Central memory CD8-positive, alpha-beta T cell (primary cell): ENCODE data around the gene DHRS3.

ENCODE experiments used
- ATAC-seq: fragments of 150-1000 bp; cut with Tn5 transposase; replicated peaks from 2 replicates; pipeline ENCODE4 v1.10.0; 2022; ENCODE audit warnings: mild to moderate bottlenecking, moderate FRiP score, moderate number of reproducible peaks; ENCODE audit not compliant: poor library complexity, severe bottlenecking; ENCODE audit errors: extremely low read depth
- DNase-seq, 2 donors: peaks; one replicate each; pipeline ENCODE4 v3.0.0; 2021; ENCODE audit warnings: low spot score in 2 of 2
- H3K27ac Mint-ChIP-seq: one replicate; pipeline ENCODE4 v1.8.0; 2022; ENCODE audit warnings: low read depth, mild to moderate bottlenecking, moderate library complexity, mixed read lengths
- H3K27me3 Mint-ChIP-seq: one replicate; pipeline ENCODE4 v1.8.0; 2022; ENCODE audit warnings: mixed read lengths
- H3K36me3 Mint-ChIP-seq: one replicate; pipeline ENCODE4 v1.8.0; 2022; ENCODE audit warnings: mild to moderate bottlenecking, moderate library complexity, mixed read lengths; ENCODE audit not compliant: insufficient read depth
- H3K4me1 Mint-ChIP-seq: one replicate; pipeline ENCODE4 v1.8.0; 2022; ENCODE audit warnings: mixed read lengths
- H3K4me3 Mint-ChIP-seq: one replicate; pipeline ENCODE4 v1.8.0; 2022; ENCODE audit warnings: mild to moderate bottlenecking, moderate library complexity, mixed read lengths
- H3K9me3 Mint-ChIP-seq: one replicate; pipeline ENCODE4 v1.8.0; 2022; ENCODE audit warnings: mixed read lengths

DHRS3 gene

GRCh38 chr1:12554521-12555305 is 63.3 kb downstream of the DHRS3 start:
- H3K27me3 Mint-ChIP-seq, result no peaks in the 10 kb centered on the region
- DNase-seq, result no peak
- no peak overlapping the region for H3K27ac Mint-ChIP-seq
- no peak overlapping the region for H3K4me3 Mint-ChIP-seq
- no peaks in the 10 kb centered on the region for H3K9me3 Mint-ChIP-seq
- no peak for ATAC-seq
- no peaks in the 10 kb centered on the region for H3K36me3 Mint-ChIP-seq
- H3K4me1 Mint-ChIP-seq, result peaks cover 5% of the 10 kb centered on the region

GRCh38 chr1:12553963-12554362 is 64.0 kb downstream of the DHRS3 start:
- H3K4me1 Mint-ChIP-seq, result peaks cover 5% of the 10 kb centered on the region
- H3K4me3 Mint-ChIP-seq, result no peak overlapping the region

GRCh38 chr1:12552951-12553921 is 64.8 kb downstream of the DHRS3 start:
- Mint-ChIP-seq H3K4me1 (peaks cover 5% of the 10 kb centered on the region), H3K9me3 (no peaks in the 10 kb centered on the region), H3K27me3 (no peaks in the 10 kb centered on the region), H3K4me3 (no peak overlapping the region), H3K36me3 (no peaks in the 10 kb centered on the region), H3K27ac (peak overlapping the region; percentile 41)
- ATAC-seq (no peak), DNase-seq (no peak)

More at GRCh38 chr1:12553963-12554362, 64.0 kb downstream of the DHRS3 start:
- ATAC-seq (no peak), DNase-seq (no peak)
- Mint-ChIP-seq H3K27ac (no peak overlapping the region), H3K9me3 (no peaks in the 10 kb centered on the region), H3K36me3 (no peaks in the 10 kb centered on the region), H3K27me3 (no peaks in the 10 kb centered on the region)

GRCh38 chr1:12552111-12552888 is 65.7 kb downstream of the DHRS3 start:
- ATAC-seq (no peak), DNase-seq (no peak)
- H3K4me3 Mint-ChIP-seq, result no peak overlapping the region
- no peaks in the 10 kb centered on the region for H3K36me3 Mint-ChIP-seq
- H3K27me3 Mint-ChIP-seq, result no peaks in the 10 kb centered on the region
- no peaks in the 10 kb centered on the region for H3K9me3 Mint-ChIP-seq
- H3K27ac Mint-ChIP-seq, result peak overlapping the region; percentile 41
- peaks cover 2% of the 10 kb centered on the region for H3K4me1 Mint-ChIP-seq

- DNase-seq (no peak), ATAC-seq (no peak)
- H3K4me3 Mint-ChIP-seq, result no peak overlapping the region
- no peaks in the 10 kb centered on the region for H3K9me3 Mint-ChIP-seq
- no peaks in the 10 kb centered on the region for H3K36me3 Mint-ChIP-seq
- no peaks in the 10 kb centered on the region for H3K4me1 Mint-ChIP-seq
- H3K27me3 Mint-ChIP-seq, result no peaks in the 10 kb centered on the region
- no peak overlapping the region for H3K27ac Mint-ChIP-seq
These were observed 66.4 kb downstream of the DHRS3 start for GRCh38 chr1:12551584-12551983.

- H3K4me1 Mint-ChIP-seq, result no peaks in the 10 kb centered on the region
- ATAC-seq (no peak), DNase-seq (no peak)
- no peaks in the 10 kb centered on the region for H3K9me3 Mint-ChIP-seq
- no peak overlapping the region for H3K27ac Mint-ChIP-seq
- no peak overlapping the region for H3K4me3 Mint-ChIP-seq
- H3K36me3 Mint-ChIP-seq, result no peaks in the 10 kb centered on the region
- no peaks in the 10 kb centered on the region for H3K27me3 Mint-ChIP-seq
These were observed 68.3 kb downstream of the DHRS3 start for GRCh38 chr1:12549460-12550349.

- no peak for DNase-seq
- no peaks in the 10 kb centered on the region for H3K9me3 Mint-ChIP-seq
- H3K36me3 Mint-ChIP-seq, result no peaks in the 10 kb centered on the region
- H3K4me3 Mint-ChIP-seq, result no peak overlapping the region
- H3K27ac Mint-ChIP-seq, result no peak overlapping the region
- no peaks in the 10 kb centered on the region for H3K4me1 Mint-ChIP-seq
- no peak for ATAC-seq
- no peaks in the 10 kb centered on the region for H3K27me3 Mint-ChIP-seq
These were observed 69.0 kb downstream of the DHRS3 start for GRCh38 chr1:12548973-12549459.

GRCh38 chr1:12548279-12548972 is 69.6 kb downstream of the DHRS3 start:
- no peak for DNase-seq
- ATAC-seq, result no peak
- no peaks in the 10 kb centered on the region for H3K4me1 Mint-ChIP-seq
- no peak overlapping the region for H3K27ac Mint-ChIP-seq
- no peak overlapping the region for H3K4me3 Mint-ChIP-seq
- no peaks in the 10 kb centered on the region for H3K9me3 Mint-ChIP-seq
- H3K36me3 Mint-ChIP-seq, result no peaks in the 10 kb centered on the region
- H3K27me3 Mint-ChIP-seq, result no peaks in the 10 kb centered on the region

GRCh38 chr1:12547586-12548225 is 70.3 kb downstream of the DHRS3 start:
- no peak for ATAC-seq
- Mint-ChIP-seq H3K36me3 (no peaks in the 10 kb centered on the region), H3K27me3 (no peaks in the 10 kb centered on the region), H3K27ac (no peak overlapping the region), H3K4me1 (no peaks in the 10 kb centered on the region), H3K4me3 (no peak overlapping the region), H3K9me3 (no peaks in the 10 kb centered on the region)
- no peak for DNase-seq

GRCh38 chr1:12546771-12547585 is 71.0 kb downstream of the DHRS3 start:
- Mint-ChIP-seq H3K36me3 (no peaks in the 10 kb centered on the region), H3K4me1 (no peaks in the 10 kb centered on the region), H3K9me3 (no peaks in the 10 kb centered on the region), H3K27ac (no peak overlapping the region), H3K27me3 (no peaks in the 10 kb centered on the region), H3K4me3 (no peak overlapping the region)
- no peak for DNase-seq
- ATAC-seq, result no peak
